ENCODE results near the gene DRAM1.
"Not testable (repeated sequence)": the region's sequence is repeated elsewhere in the genome, so short reads cannot be mapped to it uniquely, and the experiment has no call there.

The DRAM1 gene

GRCh38 chr12:101876861-101877805 is at the start of gene DRAM1:
TSS of gene DRAM1 (plus strand) at chr12:101877580. CDS start at chr12:101877790, 210 bp downstream.
- peak; percentile 80 for DNase-seq

- peak; percentile 60 for DNase-seq
Measured at GRCh38 chr12:101828463-101829196, 48.8 kb upstream of the DRAM1 start.

- DNase-seq = peak; percentile 20
Measured at GRCh38 chr12:101829639-101830366, 47.6 kb upstream of the DRAM1 start.

GRCh38 chr12:101830367-101831325 is 46.7 kb upstream of the DRAM1 start, which contains the start of gene GNPTAB:
TSS of gene GNPTAB (minus strand) at chr12:101830959. CDS start at chr12:101830675, 284 bp downstream.
- DNase-seq = peak; percentile 89

- no peak for DNase-seq
Measured at GRCh38 chr12:101832030-101832429, 45.4 kb upstream of the DRAM1 start.

GRCh38 chr12:101838628-101839323 is 38.6 kb upstream of the DRAM1 start:
- no peak for DNase-seq

- peak; percentile 39 for DNase-seq
Measured at GRCh38 chr12:101839324-101840283, 37.8 kb upstream of the DRAM1 start.

- no peak for DNase-seq
Measured at GRCh38 chr12:101841069-101841468, 36.3 kb upstream of the DRAM1 start.

GRCh38 chr12:101845137-101845711 is 32.2 kb upstream of the DRAM1 start:
- no peak for DNase-seq

- no peak for DNase-seq
Measured at GRCh38 chr12:101847325-101847724, 30.1 kb upstream of the DRAM1 start.

GRCh38 chr12:101850199-101850598 is 27.2 kb upstream of the DRAM1 start:
- no peak for DNase-seq

GRCh38 chr12:101852998-101853397 is 24.4 kb upstream of the DRAM1 start:
- no peak for DNase-seq

- DNase-seq = no peak
Measured at GRCh38 chr12:101854747-101855146, 22.6 kb upstream of the DRAM1 start.

- no peak for DNase-seq
Measured at GRCh38 chr12:101855364-101855884, 22.0 kb upstream of the DRAM1 start.

GRCh38 chr12:101855976-101856375 is 21.4 kb upstream of the DRAM1 start:
- no peak for DNase-seq

GRCh38 chr12:101856614-101857013 is 20.8 kb upstream of the DRAM1 start:
- not testable (repeated sequence) for DNase-seq

- DNase-seq = no peak
Measured at GRCh38 chr12:101857043-101857558, 20.3 kb upstream of the DRAM1 start.

GRCh38 chr12:101858361-101858760 is 19.0 kb upstream of the DRAM1 start:
- DNase-seq = no peak

All from NCI-H2029 (cell line).